Posterior vena cava (tissue), 2 donors: Measurements from ENCODE around the gene PCDHB5. TPM values are rescaled to one million over a fixed set of nuclear protein-coding genes. Genes with fewer than 3 reads are reported as not detected.
"Not testable (repeated sequence)": the region's sequence is repeated elsewhere in the genome, so short reads cannot be mapped to it uniquely, and the experiment has no call there.

ENCODE experiments used
- DNase-seq: peaks from one replicate; pipeline ENCODE4 v3.0.0-alpha.2; 2020; ENCODE audit warnings: low spot score
- intact Hi-C, 2 donors: fragments of 100-400 bp; cut with DNase I; formaldehyde crosslinking; loops; one replicate each; pipeline versions ENCODE4 v1.14.1 to v1.14.2; 2022 to 2023
- long read RNA-seq, 2 donors: library from polyadenylated mRNA; unstranded; transcript quantifications; one replicate each; pipeline ENCODE4 v2.0.0, GENCODE V29; 2020 to 2021
- total RNA-seq, 2 donors: library from RNA; stranded (reverse); fragmentation: NEBNext Ultra II Directional; extraction: Animal tissue kit (Norgen Biotek cat#: 25700); gene quantifications; one replicate each; pipeline ENCODE4 v1.2.1, GENCODE V29; 2021
- donor health status: DM: yes; HTN: yes; CAD: no.
- donor health status: DM: yes; HTN: yes; CAD: no.

The PCDHB5 gene
- 1 to 10 TPM; 2.8 to 3.1 TPM for total RNA-seq
- long read RNA-seq, donor 1, partial matches to known transcripts, result 0 of 1 reads
- long read RNA-seq, donor 1, other reads (novel, unspliced or antisense), result 1 of 1 reads
- long read RNA-seq, donor 2, transcript PCDHB5-201 (1 exons, 3,408 nt), result major isoform, 5 of 5 reads
- long read RNA-seq, donor 2, partial matches to known transcripts, result 0 of 5 reads
- long read RNA-seq, donor 2, other reads (novel, unspliced or antisense), result 0 of 5 reads

GRCh38 chr5:141135030-141135717 is at the start of gene PCDHB5:
PCDHB5 (plus strand) TSS chr5:141135206; CDS start chr5:141135435, 229 bp downstream.
- intact Hi-C loops, result no loop called here
- DNase-seq, result no peak

- no peak for DNase-seq
- intact Hi-C loops, result no loop called here
Observed at GRCh38 chr5:141094481-141095262, 40.3 kb upstream of the PCDHB5 start, which contains the start of gene PCDHB2. PCDHB2 (plus strand) TSS chr5:141094615; CDS start chr5:141094791, 176 bp downstream.

GRCh38 chr5:141095263-141095641 is 39.8 kb upstream of the PCDHB5 start:
- no peak for DNase-seq
- intact Hi-C loops, result no loop called here

GRCh38 chr5:141096181-141096580 is 38.8 kb upstream of the PCDHB5 start:
- intact Hi-C loops, DNase-seq: not testable (repeated sequence)

GRCh38 chr5:141096586-141096985 is 38.4 kb upstream of the PCDHB5 start:
- intact Hi-C loops, result not testable (repeated sequence)

GRCh38 chr5:141100243-141100805 is 34.7 kb upstream of the PCDHB5 start, which contains the start of gene PCDHB3:
PCDHB3 (plus strand) TSS chr5:141100473; CDS start chr5:141100650, 177 bp downstream.
- intact Hi-C loops, result no loop called here
- no peak for DNase-seq

More at GRCh38 chr5:141096586-141096985, 38.4 kb upstream of the PCDHB5 start:
- not testable (repeated sequence) for DNase-seq

GRCh38 chr5:141101059-141101458 is 33.9 kb upstream of the PCDHB5 start:
- no peak for DNase-seq
- intact Hi-C loops, result no loop called here

- DNase-seq, intact Hi-C loops: not testable (repeated sequence)
Observed at GRCh38 chr5:141102070-141102469, 32.9 kb upstream of the PCDHB5 start.

- DNase-seq, intact Hi-C loops: not testable (repeated sequence)
Observed at GRCh38 chr5:141102471-141102870, 32.5 kb upstream of the PCDHB5 start.

GRCh38 chr5:141105350-141105749 is 29.7 kb upstream of the PCDHB5 start:
- intact Hi-C loops, result no loop called here
- no peak for DNase-seq

GRCh38 chr5:141119250-141119649 is 15.8 kb upstream of the PCDHB5 start:
- intact Hi-C loops, result no loop called here
- DNase-seq, result no peak

GRCh38 chr5:141121563-141121962 is 13.4 kb upstream of the PCDHB5 start, which contains the start of gene PCDHB4:
PCDHB4 (plus strand) TSS chr5:141121818; CDS start chr5:141121999, 181 bp downstream.
- intact Hi-C loops, result no loop called here
- no peak for DNase-seq

- DNase-seq, result no peak
- intact Hi-C loops, result no loop called here
Observed at GRCh38 chr5:141121985-141122384, 13.0 kb upstream of the PCDHB5 start.

GRCh38 chr5:141123396-141124135 is 11.4 kb upstream of the PCDHB5 start:
- DNase-seq, intact Hi-C loops: not testable (repeated sequence)

GRCh38 chr5:141127305-141127704 is 7.7 kb upstream of the PCDHB5 start:
- intact Hi-C loops, result no loop called here
- no peak for DNase-seq

- intact Hi-C loops, result no loop called here
- no peak for DNase-seq
Observed at GRCh38 chr5:141135718-141136266, 786 bp downstream of the PCDHB5 start.

- DNase-seq, intact Hi-C loops: not testable (repeated sequence)
Observed at GRCh38 chr5:141137346-141137745, 2.3 kb downstream of the PCDHB5 start.

GRCh38 chr5:141149812-141150211 is 14.8 kb downstream of the PCDHB5 start, which contains the start of gene PCDHB6:
PCDHB6 (plus strand) TSS chr5:141150057; CDS start chr5:141150258, 201 bp downstream.
- intact Hi-C loops, result no loop called here
- DNase-seq, result no peak
